SU-DHL-6 (cell line): ENCODE data around the gene NEUROD2.

Experiments used
- H2AFZ ChIP-seq: fragments of 200-600 bp; sonication (generic); 2 replicates; pipeline ENCODE4 v1.6.1; 2014; ENCODE audit warnings: low read depth, mild to moderate bottlenecking, moderate library complexity, mixed read lengths, antibody characterized with exemption, low read length; ENCODE audit not compliant: severe bottlenecking
- H3F3A ChIP-seq: fragments of 200-600 bp; shearing (Covaris generic); 2 replicates; pipeline ENCODE4 v1.6.0; 2016; ENCODE audit warnings: antibody characterized with exemption, mild to moderate bottlenecking; ENCODE audit not compliant: insufficient read depth
- H3K27ac ChIP-seq: fragments of 200-600 bp; sonication (generic); 2 replicates; pipeline ENCODE4 v1.5.1; 2016; ENCODE audit warnings: low read depth, mild to moderate bottlenecking, low read length, moderate library complexity, mixed read lengths
- H3K27me3 ChIP-seq: fragments of 200-600 bp; sonication (generic), shearing (Covaris generic); 2 replicates; pipeline ENCODE4 v1.6.0; 2014; ENCODE audit warnings: mild to moderate bottlenecking, low read length
- H3K36me3 ChIP-seq: fragments of 200-600 bp; sonication (generic); 2 replicates; pipeline ENCODE4 v1.6.1; 2014; ENCODE audit warnings: mild to moderate bottlenecking, low read length, mixed read lengths
- H3K4me2 ChIP-seq: fragments of 300-600, 200-600 bp; shearing (Covaris generic), sonication (generic); 2 replicates; pipeline ENCODE4 v1.6.0; 2014; ENCODE audit warnings: low read length, low read depth, mild to moderate bottlenecking; ENCODE audit not compliant: poor library complexity, severe bottlenecking
- H3K4me3 ChIP-seq: fragments of 200-600 bp; sonication (generic); 2 replicates; pipeline ENCODE4 v1.5.1; 2014; ENCODE audit warnings: antibody characterized with exemption, low read length, mild to moderate bottlenecking, mixed read lengths; ENCODE audit not compliant: insufficient read depth, poor library complexity, severe bottlenecking
- H3K79me2 ChIP-seq: fragments of 200-600 bp; sonication (generic); 2 replicates; pipeline ENCODE4 v1.6.1; 2014; ENCODE audit warnings: mild to moderate bottlenecking, low read length, moderate library complexity; ENCODE audit not compliant: insufficient read depth
- H3K9ac ChIP-seq: fragments of 200-600 bp; sonication (generic); 2 replicates; pipeline ENCODE4 v1.7.0; 2014; ENCODE audit warnings: mild to moderate bottlenecking, low read length
- H3K9me2 ChIP-seq: fragments of 200-600 bp; sonication (generic); replicated peaks from 2 replicates; pipeline ENCODE4 v1.6.1; 2014; ENCODE audit warnings: low read length; ENCODE audit not compliant: insufficient read depth
- H3K9me3 ChIP-seq: fragments of 200-600 bp; sonication (generic); 2 replicates; pipeline ENCODE4 v1.6.1; 2014; ENCODE audit warnings: low read length, mixed read lengths; ENCODE audit not compliant: insufficient read depth
- H4K20me1 ChIP-seq: fragments of 200-600 bp; sonication (generic); 2 replicates; pipeline ENCODE4 v1.6.1; 2014; ENCODE audit warnings: low read depth, mild to moderate bottlenecking, antibody characterized with exemption, low read length, moderate library complexity, mixed read lengths
- CTCF ChIP-seq: fragments of 200-600 bp; sonication (generic); IDR thresholded peaks from one replicate; pipeline ENCODE4 v1.5.1; 2017; ENCODE audit warnings: antibody characterized with exemption, mild to moderate bottlenecking, low read length, moderate library complexity; ENCODE audit not compliant: insufficient read depth, poor library complexity, severe bottlenecking
- EZH2phosphoT487 ChIP-seq: fragments of 200-600 bp; sonication (generic), shearing (Covaris generic); conservative IDR thresholded peaks from 2 replicates; pipeline ENCODE4 v1.6.1; 2018; ENCODE audit warnings: mild to moderate bottlenecking, antibody characterized with exemption, low read length, moderate library complexity, mixed read lengths

NEUROD2 gene

GRCh38 chr17:39653316-39653661, 45.6 kb upstream of the NEUROD2 start:
- Histone ChIP-seq H3K27ac (no peak overlapping the region), H3K79me2 (no peaks in the 10 kb centered on the region), H3K27me3 (no peaks in the 10 kb centered on the region), H3K9me2 (no peaks in the 10 kb centered on the region), H2AFZ (no peak overlapping the region), H3K4me3 (no peak overlapping the region), H3K4me2 (no peak overlapping the region), H3K9ac (no peak overlapping the region), H3F3A (no peaks in the 10 kb centered on the region), H3K36me3 (no peaks in the 10 kb centered on the region), H4K20me1 (no peaks in the 10 kb centered on the region), H3K9me3 (no peaks in the 10 kb centered on the region)
- TF ChIP-seq EZH2phosphoT487 (no peak), CTCF (no peak)

DNA sequence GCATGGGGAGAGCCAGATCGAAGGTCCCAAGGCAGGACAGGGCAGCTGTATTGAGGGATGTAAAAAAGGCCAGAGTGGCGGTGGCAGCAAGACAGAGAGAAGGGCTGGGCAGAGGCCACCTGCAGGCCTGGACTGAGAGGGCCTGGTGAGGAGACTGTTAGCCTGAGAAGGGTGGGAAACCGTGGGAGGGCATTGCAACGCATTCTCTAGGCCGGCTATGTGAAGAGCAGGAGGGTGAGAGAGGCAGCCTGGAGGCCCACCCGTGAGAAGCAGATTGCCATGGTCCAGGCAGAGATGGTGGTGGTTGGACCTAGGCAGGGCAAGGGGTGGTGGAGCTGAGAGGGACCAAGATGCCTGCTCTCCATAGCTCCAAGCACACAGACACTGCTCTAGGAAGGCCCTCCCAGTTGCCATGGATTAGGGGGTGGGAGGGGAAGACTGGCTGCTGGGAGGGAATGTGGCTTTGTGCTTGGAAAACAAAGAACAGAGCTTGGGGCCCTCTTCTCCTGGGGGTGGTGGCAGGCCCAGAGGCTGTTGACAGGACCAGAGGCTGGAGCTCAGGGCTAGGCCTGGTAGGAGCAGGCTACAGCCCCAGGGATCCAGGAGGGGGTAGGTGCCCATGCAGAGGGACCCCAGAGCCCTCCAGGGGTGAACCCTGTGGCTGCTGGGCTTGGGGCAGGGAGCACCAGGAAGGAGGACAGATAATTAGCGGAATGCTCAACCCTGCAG, 45.0 kb upstream of the NEUROD2 start:
- Histone ChIP-seq H3K27ac (no peak overlapping the region), H4K20me1 (no peaks in the 10 kb centered on the region), H3K9me3 (no peaks in the 10 kb centered on the region), H3K4me3 (no peak overlapping the region), H3K9me2 (no peaks in the 10 kb centered on the region), H3K9ac (no peak overlapping the region), H2AFZ (no peak overlapping the region), H3F3A (no peaks in the 10 kb centered on the region), H3K36me3 (no peaks in the 10 kb centered on the region), H3K4me2 (no peak overlapping the region), H3K79me2 (no peaks in the 10 kb centered on the region), H3K27me3 (no peaks in the 10 kb centered on the region)
- no peak for TF ChIP-seq EZH2phosphoT487
- no peak for TF ChIP-seq CTCF

- Histone ChIP-seq H3K9me3 (no peaks in the 10 kb centered on the region), H2AFZ (no peak overlapping the region), H3F3A (no peaks in the 10 kb centered on the region), H3K4me3 (no peak overlapping the region), H3K27ac (no peak overlapping the region), H3K9me2 (no peaks in the 10 kb centered on the region), H3K27me3 (no peaks in the 10 kb centered on the region), H3K79me2 (no peaks in the 10 kb centered on the region; the same call in 1 of the 2 replicates), H4K20me1 (no peaks in the 10 kb centered on the region), H3K9ac (no peak overlapping the region), H3K4me2 (no peak overlapping the region), H3K36me3 (no peaks in the 10 kb centered on the region)
- TF ChIP-seq CTCF (no peak), EZH2phosphoT487 (no peak)
Measured at GRCh38 chr17:39651923-39652586, 44.3 kb upstream of the NEUROD2 start.
